Activated CD4-positive, alpha-beta T cell treated with anti-CD3 and anti-CD28 coated beads, Interleukin-2, amount 10 ng/mL, durations not matched to agents 24 days and 14 days (primary cell): ENCODE measurements around the gene SYNJ2. TPM values are rescaled to one million over a fixed set of nuclear protein-coding genes. Genes with fewer than 3 reads are reported as not detected.

ENCODE experiments used
- DNase-seq: peaks from one replicate; pipeline ENCODE4 v3.0.0; 2022
- H3K27ac Mint-ChIP-seq: one replicate; pipeline ENCODE4 v1.8.0; 2022; ENCODE audit warnings: mild to moderate bottlenecking, mixed read lengths
- H3K27me3 Mint-ChIP-seq: one replicate; pipeline ENCODE4 v1.8.0; 2022; ENCODE audit warnings: mixed read lengths
- H3K36me3 Mint-ChIP-seq: one replicate; pipeline ENCODE4 v1.8.0; 2022; ENCODE audit warnings: low read depth, mild to moderate bottlenecking, mixed read lengths
- H3K4me1 Mint-ChIP-seq: one replicate; pipeline ENCODE4 v1.8.0; 2021; ENCODE audit warnings: mixed read lengths
- H3K4me3 Mint-ChIP-seq: one replicate; pipeline ENCODE4 v1.8.0; 2022; ENCODE audit warnings: mild to moderate bottlenecking, moderate library complexity, mixed read lengths
- H3K9me3 Mint-ChIP-seq: one replicate; pipeline ENCODE4 v1.8.0; 2021; ENCODE audit warnings: mixed read lengths
- intact Hi-C: fragments of 100-400 bp; cut with micrococcal nuclease; formaldehyde crosslinking; loops from one replicate; pipeline ENCODE4 v1.15.1; 2023
- total RNA-seq: library from RNA; stranded (reverse); gene quantifications from 2 replicates; pipeline ENCODE4 v1.2.3, GENCODE V29; 2022

The SYNJ2 gene
- total RNA-seq, 1 donor from 2014 or later: 22.2 TPM

GRCh38 chr6:158011478-158011920 is 29.8 kb downstream of the SYNJ2 start:
- Mint-ChIP-seq H3K4me1 (peaks cover 63% of the 10 kb centered on the region), H3K4me3 (no peak overlapping the region), H3K9me3 (peaks cover 9% of the 10 kb centered on the region), H3K27ac (no peak overlapping the region), H3K27me3 (no peaks in the 10 kb centered on the region), H3K36me3 (peaks cover 28% of the 10 kb centered on the region)
- DNase-seq: no peak
- intact Hi-C loops: no loop called here

GRCh38 chr6:158011980-158012566 is 30.4 kb downstream of the SYNJ2 start:
- H3K4me3 Mint-ChIP-seq: no peak overlapping the region
- no peaks in the 10 kb centered on the region for H3K27me3 Mint-ChIP-seq
- H3K36me3 Mint-ChIP-seq: peaks cover 28% of the 10 kb centered on the region
- H3K27ac Mint-ChIP-seq: no peak overlapping the region
- H3K9me3 Mint-ChIP-seq: peaks cover 9% of the 10 kb centered on the region
- H3K4me1 Mint-ChIP-seq: peaks cover 63% of the 10 kb centered on the region
- intact Hi-C loops: no loop called here
- DNase-seq: no peak

DNA sequence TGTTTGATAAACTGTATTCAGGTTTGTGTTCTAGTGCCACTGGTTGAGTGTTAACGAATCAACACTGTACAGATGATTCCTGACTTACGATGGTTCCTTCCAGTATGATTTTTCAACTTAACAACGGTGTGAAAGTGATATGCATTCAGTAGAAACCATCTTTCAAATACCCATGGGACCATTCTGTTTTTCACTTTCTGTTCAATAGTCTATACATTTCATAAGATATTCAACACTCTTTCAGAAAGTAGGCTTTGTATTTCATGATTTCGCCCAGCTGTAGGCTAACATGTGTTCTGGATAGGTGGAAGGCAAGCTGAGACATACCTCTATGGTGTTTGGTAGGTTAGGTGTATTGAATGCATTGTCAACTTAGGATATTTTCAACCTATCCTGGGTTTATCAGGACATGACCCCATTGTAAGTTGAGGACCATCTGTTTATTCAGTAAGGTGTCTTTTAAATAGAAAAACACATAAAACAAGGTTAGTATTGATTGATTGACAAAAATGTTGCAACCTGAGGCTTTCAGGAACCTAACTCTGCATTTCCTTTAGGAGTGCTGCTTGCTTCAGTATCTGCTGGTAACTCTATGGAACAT is 32.3 kb downstream of the SYNJ2 start:
- intact Hi-C loops: no loop called here
- no peak overlapping the region for H3K4me3 Mint-ChIP-seq
- no peaks in the 10 kb centered on the region for H3K27me3 Mint-ChIP-seq
- DNase-seq: no peak
- H3K4me1 Mint-ChIP-seq: peaks cover 52% of the 10 kb centered on the region
- peaks cover 22% of the 10 kb centered on the region for H3K36me3 Mint-ChIP-seq
- H3K27ac Mint-ChIP-seq: peak overlapping the region; percentile 10
- peaks cover 7% of the 10 kb centered on the region for H3K9me3 Mint-ChIP-seq

DNA sequence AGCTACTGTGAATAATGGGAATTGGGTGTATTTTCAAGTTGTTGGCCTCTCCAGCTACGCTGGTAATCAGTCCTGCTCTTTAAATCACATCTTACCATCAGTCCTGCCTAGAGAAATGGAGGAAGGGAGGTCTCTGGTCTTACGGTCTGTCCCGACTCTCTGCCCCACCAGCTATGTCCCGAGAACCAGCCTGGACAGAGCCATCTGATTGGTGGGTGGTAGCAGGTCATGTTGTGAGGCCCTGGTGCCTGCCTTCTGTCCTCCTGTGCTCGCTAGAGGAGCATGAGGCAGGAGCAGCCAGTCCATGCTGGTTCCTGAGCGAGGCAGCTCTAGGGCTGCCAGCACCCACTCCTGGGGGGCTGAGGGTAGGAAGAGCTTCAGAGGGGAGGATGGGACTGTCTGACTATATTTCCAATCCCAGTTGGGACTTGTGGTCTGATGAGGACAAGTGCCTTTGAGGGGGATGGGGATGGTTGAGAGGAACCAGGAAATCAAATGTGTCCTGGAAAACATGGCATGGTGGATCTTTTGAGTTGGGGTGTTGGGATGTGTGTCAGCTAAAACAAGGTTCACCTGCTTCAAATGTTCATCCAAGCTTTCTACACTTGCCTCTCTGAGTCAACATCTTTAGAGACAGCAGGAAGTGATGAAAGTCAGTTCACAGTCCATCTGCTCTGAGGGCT is 33.0 kb downstream of the SYNJ2 start:
- Mint-ChIP-seq H3K27me3 (no peaks in the 10 kb centered on the region), H3K4me1 (peaks cover 47% of the 10 kb centered on the region), H3K27ac (peak overlapping the region; percentile 68), H3K9me3 (peaks cover 7% of the 10 kb centered on the region), H3K4me3 (no peak overlapping the region), H3K36me3 (peaks cover 18% of the 10 kb centered on the region)
- no peak for DNase-seq
- intact Hi-C loops: no loop called here

DNA sequence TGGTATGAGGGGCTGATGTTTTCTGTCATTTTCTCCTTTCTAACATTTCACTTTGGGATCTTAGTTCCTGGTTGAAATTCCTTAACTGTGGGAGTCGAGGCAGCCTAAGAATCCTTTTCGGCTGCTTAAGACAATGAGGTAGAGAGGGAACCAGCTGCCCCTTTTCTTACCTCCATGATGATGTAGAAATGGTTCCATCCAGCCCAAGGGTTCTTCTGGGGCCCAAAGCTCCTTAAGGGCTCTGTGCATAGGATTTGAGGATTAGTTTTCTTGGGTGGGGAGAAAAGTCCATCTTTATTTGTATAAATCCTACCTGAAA is 33.5 kb downstream of the SYNJ2 start:
- H3K36me3 Mint-ChIP-seq: peaks cover 22% of the 10 kb centered on the region
- H3K27me3 Mint-ChIP-seq: no peaks in the 10 kb centered on the region
- no peak for DNase-seq
- H3K27ac Mint-ChIP-seq: peak overlapping the region; percentile 68
- H3K4me3 Mint-ChIP-seq: no peak overlapping the region
- H3K4me1 Mint-ChIP-seq: peaks cover 43% of the 10 kb centered on the region
- intact Hi-C loops: no loop called here
- peaks cover 7% of the 10 kb centered on the region for H3K9me3 Mint-ChIP-seq

GRCh38 chr6:158016571-158017383 is 35.1 kb downstream of the SYNJ2 start:
- peaks cover 32% of the 10 kb centered on the region for H3K4me1 Mint-ChIP-seq
- no peak for DNase-seq
- no peaks in the 10 kb centered on the region for H3K27me3 Mint-ChIP-seq
- intact Hi-C loops: no loop called here
- no peak overlapping the region for H3K27ac Mint-ChIP-seq
- H3K9me3 Mint-ChIP-seq: peaks cover 7% of the 10 kb centered on the region
- H3K36me3 Mint-ChIP-seq: peaks cover 17% of the 10 kb centered on the region
- H3K4me3 Mint-ChIP-seq: no peak overlapping the region

GRCh38 chr6:158017621-158018040 is 36.0 kb downstream of the SYNJ2 start:
- intact Hi-C loops: no loop called here
- H3K27me3 Mint-ChIP-seq: no peaks in the 10 kb centered on the region
- H3K4me1 Mint-ChIP-seq: peaks cover 27% of the 10 kb centered on the region
- no peak overlapping the region for H3K27ac Mint-ChIP-seq
- no peak for DNase-seq
- peaks cover 16% of the 10 kb centered on the region for H3K36me3 Mint-ChIP-seq
- H3K9me3 Mint-ChIP-seq: peaks cover 7% of the 10 kb centered on the region
- H3K4me3 Mint-ChIP-seq: no peak overlapping the region

- peaks cover 28% of the 10 kb centered on the region for H3K4me1 Mint-ChIP-seq
- peaks cover 21% of the 10 kb centered on the region for H3K36me3 Mint-ChIP-seq
- no peak for DNase-seq
- H3K27ac Mint-ChIP-seq: no peak overlapping the region
- no peak overlapping the region for H3K4me3 Mint-ChIP-seq
- intact Hi-C loops: no loop called here
- H3K9me3 Mint-ChIP-seq: peaks cover 7% of the 10 kb centered on the region
- H3K27me3 Mint-ChIP-seq: no peaks in the 10 kb centered on the region
These were observed 36.5 kb downstream of the SYNJ2 start for GRCh38 chr6:158018041-158018771.

- H3K4me3 Mint-ChIP-seq: no peak overlapping the region
- H3K27me3 Mint-ChIP-seq: no peaks in the 10 kb centered on the region
- peaks cover 1% of the 10 kb centered on the region for H3K9me3 Mint-ChIP-seq
- H3K4me1 Mint-ChIP-seq: peaks cover 21% of the 10 kb centered on the region
- H3K36me3 Mint-ChIP-seq: peaks cover 20% of the 10 kb centered on the region
- DNase-seq: no peak
- intact Hi-C loops: no loop called here
- H3K27ac Mint-ChIP-seq: no peak overlapping the region
These were observed 37.2 kb downstream of the SYNJ2 start for GRCh38 chr6:158018851-158019361.

DNA sequence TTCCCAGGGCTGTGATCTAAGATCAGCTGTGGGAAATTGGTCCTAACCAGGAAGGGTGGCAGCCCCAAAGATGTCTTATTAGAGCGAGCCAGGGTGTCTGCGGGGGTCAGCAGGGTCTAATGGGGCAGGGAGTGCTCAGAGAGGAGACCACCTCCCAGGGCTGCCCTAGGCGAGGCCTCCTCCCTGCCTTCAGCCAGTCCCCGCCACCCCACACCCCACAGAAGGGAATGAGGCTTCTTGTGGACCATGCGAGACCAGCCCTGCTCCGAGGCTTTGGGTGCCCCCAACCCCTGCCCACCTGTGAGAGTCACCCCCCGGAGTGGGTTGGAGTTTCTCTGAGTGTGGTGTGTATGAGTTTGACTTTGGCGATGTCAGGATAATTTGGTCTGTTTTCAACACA is 37.8 kb downstream of the SYNJ2 start:
- intact Hi-C loops: no loop called here
- Mint-ChIP-seq H3K27me3 (no peaks in the 10 kb centered on the region), H3K4me3 (no peak overlapping the region), H3K36me3 (peaks cover 20% of the 10 kb centered on the region), H3K4me1 (peaks cover 18% of the 10 kb centered on the region), H3K27ac (no peak overlapping the region), H3K9me3 (no peaks in the 10 kb centered on the region)
- DNase-seq: no peak

- Mint-ChIP-seq H3K27me3 (no peaks in the 10 kb centered on the region), H3K9me3 (no peaks in the 10 kb centered on the region), H3K4me3 (no peak overlapping the region), H3K4me1 (peaks cover 11% of the 10 kb centered on the region), H3K27ac (no peak overlapping the region), H3K36me3 (peaks cover 20% of the 10 kb centered on the region)
- intact Hi-C loops: loop anchor here (10.0 kb wide), 1 partner anchor 55 kb away; no protein-coding TSS in a partner anchor
- no peak for DNase-seq
These were observed 38.6 kb downstream of the SYNJ2 start for GRCh38 chr6:158020272-158020711.

DNA sequence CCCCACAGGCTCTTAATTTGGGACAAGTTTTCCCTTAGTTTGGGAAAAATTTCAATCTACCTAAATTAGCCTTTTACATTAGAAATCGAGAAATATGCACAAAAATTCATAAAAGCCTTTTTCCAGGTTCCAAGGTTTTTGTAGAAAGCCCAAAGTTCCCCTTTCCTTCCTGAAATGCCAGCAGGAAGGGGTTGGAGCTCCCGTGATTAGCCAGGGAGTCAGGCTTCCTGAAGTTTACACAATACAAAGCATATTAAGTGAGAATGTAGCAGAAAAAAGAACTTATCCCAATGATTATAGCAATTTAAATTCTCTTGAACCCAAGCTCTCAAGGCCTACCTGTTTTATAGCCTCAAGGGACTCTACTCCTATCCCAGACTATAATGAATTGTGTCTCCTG is 39.1 kb downstream of the SYNJ2 start:
- DNase-seq: no peak
- Mint-ChIP-seq H3K9me3 (no peaks in the 10 kb centered on the region), H3K4me3 (no peak overlapping the region), H3K27ac (no peak overlapping the region), H3K36me3 (peaks cover 20% of the 10 kb centered on the region), H3K4me1 (peaks cover 11% of the 10 kb centered on the region), H3K27me3 (no peaks in the 10 kb centered on the region)
- intact Hi-C loops: loop anchor here (10.0 kb wide), 1 partner anchor 56 kb away; no protein-coding TSS in a partner anchor

DNA sequence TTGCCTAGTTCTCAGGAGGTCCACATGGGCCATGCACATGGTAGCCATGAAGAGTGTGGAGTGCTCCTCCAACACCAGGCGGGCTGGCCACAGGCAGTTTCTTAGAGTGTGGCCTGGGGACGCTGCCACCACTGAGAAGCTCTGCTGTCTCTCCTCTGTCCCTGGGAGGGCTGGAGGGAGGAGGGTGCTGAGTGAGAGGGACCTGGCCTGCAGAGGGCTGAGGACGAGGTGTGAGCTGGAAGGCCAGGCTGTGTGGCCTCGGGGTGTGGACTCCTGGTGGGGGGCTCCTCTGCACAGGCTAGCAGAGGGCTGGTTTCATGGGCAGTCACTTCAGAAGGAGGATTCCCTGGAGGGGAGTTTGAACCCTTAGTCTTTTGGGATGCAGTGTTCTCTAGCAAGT is 39.7 kb downstream of the SYNJ2 start:
- Mint-ChIP-seq H3K36me3 (peaks cover 20% of the 10 kb centered on the region), H3K27ac (no peak overlapping the region), H3K4me3 (no peak overlapping the region), H3K4me1 (peaks cover 17% of the 10 kb centered on the region), H3K9me3 (no peaks in the 10 kb centered on the region), H3K27me3 (no peaks in the 10 kb centered on the region)
- no peak for DNase-seq
- intact Hi-C loops: loop anchor here (10.0 kb wide), 1 partner anchor 57 kb away; no protein-coding TSS in a partner anchor
